ENCODE measurements around the gene NUP35.

Gene NUP35, protein sequence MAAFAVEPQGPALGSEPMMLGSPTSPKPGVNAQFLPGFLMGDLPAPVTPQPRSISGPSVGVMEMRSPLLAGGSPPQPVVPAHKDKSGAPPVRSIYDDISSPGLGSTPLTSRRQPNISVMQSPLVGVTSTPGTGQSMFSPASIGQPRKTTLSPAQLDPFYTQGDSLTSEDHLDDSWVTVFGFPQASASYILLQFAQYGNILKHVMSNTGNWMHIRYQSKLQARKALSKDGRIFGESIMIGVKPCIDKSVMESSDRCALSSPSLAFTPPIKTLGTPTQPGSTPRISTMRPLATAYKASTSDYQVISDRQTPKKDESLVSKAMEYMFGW

DNA sequence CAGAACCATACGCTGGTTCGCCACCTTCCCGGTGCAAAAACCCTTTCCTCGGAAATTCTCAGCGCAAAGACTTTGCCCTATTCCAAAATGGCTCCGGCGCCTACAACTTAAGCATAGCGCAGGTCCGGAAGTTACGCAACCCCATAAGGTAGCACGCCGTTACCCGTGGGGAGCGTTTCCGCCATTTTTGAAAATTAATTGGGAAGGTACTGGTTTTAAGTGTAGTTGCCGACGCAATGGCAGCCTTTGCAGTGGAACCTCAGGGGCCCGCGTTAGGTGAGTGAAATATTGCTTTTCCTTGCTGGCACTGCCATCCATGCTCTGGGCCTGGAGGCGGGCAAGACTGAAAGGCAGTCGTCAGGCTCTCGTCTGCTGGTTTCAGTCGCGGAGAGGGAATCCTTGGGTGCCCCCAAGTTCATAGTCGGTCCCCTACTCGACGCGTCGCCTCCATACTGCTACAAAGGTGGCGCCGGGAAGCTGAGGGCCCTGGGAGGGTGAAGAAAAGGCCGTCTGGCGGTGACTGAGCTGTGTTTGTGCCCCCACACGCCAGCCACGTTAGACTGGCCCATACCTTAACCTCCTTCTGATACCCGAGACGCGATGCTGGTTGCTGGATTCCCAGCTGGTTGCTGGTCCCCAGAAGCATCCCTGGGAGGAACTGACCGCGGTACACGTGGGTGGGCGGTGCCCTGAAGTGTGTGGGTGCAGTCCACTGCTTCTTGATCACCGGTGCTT, at the start of gene NUP35:
Gene NUP35, plus strand, starts transcription at position 222 of the 735 bp plus-strand sequence. Its CDS starts 15 bp downstream, at position 237.
- peak; percentile 80 for DNase-seq (ENCODE audit: low spot score)

DNA sequence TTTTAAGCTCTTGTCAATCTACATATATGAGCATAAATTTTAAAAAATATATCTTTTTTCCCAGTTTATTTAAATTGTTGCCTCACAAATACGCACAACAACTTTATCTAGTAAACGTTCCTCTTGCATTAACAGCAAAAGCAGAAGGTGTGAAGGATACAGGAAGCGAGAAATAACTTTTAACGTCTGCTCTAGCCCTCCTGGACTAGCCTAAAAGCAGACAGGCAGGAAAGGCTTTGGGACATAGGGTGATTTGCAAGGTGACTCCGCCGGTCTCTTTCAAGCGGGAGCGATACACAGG, 46.1 kb upstream of the NUP35 start:
- DNase-seq (ENCODE audit: low spot score), result peak; percentile 34

DNA sequence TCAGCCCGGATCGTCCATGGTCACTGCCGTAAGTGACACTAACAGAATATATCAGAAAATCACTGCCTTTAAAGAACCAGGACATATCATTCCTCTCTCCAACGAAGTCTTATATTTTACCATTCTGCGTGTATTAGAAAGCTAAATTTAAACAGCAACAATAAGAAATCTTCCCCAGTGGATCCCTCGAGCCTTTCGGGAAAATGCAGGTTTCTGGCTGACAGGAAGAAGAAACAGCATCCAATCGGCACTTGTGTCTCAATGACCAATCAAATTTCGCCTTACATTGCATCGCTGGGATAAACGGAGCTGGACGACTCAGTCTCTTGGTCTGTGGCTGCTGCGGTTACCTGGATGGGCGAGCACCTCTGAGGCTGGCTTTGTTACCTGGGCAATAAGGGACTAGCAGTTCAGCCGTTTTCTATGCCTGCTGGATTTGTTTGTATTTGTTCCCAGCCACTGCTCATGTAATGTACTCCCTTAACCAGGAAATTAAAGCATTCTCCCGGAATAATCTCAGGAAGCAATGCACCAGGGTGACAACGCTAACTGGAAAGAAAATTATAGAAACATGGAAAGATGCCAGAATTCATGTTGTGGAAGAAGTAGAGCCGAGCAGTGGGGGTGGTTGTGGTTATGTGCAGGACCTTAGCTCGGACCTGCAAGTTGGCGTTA, 45.6 kb upstream of the NUP35 start, which contains the start of gene DUSP19:
Gene DUSP19, plus strand, starts transcription at position 284 of the 675 bp plus-strand sequence. Its CDS starts 187 bp downstream, at position 471.
- DNase-seq (ENCODE audit: low spot score), result peak; percentile 89

DNA sequence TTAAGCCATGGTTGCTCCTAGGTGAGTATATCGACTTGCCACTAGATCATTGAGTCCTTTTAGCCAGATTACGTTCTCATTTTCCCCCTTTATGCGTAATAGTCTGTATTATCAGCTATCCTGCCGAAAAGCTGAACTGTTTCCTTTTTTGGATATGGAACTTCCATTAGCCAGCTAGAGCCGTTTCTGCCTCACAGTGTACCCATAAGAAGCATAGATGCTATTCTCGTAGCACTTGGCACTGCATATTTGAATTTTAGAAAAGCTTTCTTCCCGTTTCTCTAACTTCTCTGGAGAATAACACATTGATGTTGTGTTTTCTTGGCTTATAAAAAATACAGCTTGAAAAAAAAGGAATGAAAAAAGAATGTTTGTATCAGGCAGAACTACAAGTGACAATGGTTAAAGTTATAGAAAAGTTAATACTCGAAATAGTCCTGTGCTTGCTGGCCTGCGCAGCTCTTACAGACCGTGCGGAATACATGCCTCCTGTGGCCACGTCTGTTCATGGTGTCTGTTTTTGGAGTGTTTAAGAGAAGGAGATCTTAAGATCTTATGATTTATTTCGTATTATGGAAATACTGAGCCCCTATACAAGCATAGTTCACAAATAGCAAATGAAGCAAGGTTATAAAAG, 45.0 kb upstream of the NUP35 start:
- DNase-seq (ENCODE audit: low spot score), result peak; percentile 16

DNA sequence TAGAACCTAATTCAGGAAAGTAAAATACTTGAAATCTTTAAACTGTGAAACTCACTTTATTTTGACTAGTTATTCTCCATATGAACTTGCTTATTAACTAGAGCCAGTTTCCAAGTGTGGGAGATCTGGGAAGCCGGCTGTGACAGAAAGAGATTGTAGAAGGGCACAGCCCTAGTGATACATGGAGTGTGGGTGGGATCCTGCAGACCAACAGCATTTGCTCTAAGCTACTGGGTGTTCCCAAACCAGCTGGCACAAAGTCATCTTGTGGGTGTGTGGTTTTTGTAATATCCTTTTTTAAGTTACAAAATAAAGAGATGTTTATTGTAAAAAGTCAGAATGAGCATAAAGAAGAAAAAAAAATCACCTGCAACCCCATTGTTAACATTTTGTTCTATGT, 42.3 kb upstream of the NUP35 start:
- no peak for DNase-seq (ENCODE audit: low spot score)

DNA sequence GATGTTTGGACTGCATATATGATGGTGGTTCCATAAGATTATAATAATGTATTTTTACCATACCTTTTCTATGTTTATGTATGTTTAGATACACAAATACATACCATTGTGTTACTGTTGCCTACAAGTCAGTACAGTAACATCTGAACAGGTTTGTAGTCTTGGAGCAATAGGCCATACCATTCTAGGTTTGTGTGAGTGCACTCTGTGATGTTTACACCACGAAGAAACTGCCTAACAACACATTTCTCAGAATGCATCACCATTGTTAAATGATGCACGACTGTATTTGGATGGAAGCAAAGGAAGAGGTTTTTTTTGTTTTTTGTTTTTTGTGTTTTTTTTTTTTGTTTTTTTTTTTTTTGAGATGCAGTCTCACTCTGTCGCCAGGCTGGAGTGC, 36.2 kb upstream of the NUP35 start:
- DNase-seq (ENCODE audit: low spot score), result no peak

DNA sequence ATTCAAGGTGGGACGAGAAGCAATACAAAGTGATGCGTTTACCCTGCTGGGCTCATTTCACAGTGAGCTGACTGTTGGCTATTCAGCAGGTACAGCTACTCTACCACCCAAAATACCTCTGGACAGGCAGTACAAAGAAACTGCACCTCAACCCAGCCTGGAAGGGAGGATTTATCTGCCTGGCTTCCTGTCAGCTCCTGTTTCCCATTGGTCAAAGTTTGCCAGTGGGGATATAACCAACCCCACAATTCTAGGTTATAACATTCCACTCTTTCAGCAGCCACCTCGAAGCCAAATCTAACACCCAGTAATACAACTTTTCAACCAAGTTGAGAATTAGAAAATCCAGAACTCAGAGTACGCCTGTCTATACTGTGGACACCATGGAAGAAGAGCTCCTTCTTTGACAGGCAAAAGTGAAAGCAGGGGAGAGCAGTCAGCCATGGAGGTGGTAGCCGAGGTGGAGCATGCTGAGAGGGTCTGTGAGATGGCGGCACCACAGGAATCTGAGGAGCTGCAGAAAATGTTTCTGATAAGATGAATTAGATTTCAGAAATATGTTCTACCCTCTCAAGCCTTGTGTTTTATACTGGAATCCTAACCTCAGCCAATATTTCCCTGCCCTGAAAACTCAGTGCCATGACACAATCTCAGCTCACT, 34.9 kb upstream of the NUP35 start:
- no peak for DNase-seq (ENCODE audit: low spot score)

DNA sequence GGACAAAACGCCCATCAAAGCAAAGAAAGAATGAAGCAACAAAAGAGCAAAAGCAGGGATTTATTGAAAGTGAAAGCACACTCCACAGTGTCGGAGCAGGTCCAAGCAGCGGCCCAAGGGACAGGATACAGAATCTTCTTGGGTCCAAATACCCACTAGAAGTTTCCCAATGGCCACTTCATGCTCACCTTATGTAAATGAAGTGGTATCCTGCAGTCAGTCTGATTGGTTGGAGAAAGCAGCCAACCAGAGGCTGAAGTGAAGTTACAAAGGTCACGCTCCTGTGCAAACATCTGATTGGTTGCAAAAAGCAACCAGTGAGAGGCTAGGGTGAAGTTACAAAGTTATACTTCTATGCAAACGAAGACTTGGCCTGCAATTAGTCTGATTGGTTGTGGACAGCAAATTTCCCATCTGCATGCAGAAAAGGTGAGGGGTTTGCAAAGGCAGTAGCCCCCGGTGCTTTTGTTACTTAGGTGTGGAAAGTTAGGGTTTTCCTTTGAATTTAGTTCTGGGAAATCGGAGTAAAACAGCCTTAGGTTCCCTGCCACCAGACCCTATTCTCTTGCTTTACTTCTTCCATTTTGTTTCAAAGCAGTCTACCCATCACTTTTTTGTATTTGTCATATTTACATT, 32.8 kb upstream of the NUP35 start:
- DNase-seq (ENCODE audit: low spot score), result no peak

DNA sequence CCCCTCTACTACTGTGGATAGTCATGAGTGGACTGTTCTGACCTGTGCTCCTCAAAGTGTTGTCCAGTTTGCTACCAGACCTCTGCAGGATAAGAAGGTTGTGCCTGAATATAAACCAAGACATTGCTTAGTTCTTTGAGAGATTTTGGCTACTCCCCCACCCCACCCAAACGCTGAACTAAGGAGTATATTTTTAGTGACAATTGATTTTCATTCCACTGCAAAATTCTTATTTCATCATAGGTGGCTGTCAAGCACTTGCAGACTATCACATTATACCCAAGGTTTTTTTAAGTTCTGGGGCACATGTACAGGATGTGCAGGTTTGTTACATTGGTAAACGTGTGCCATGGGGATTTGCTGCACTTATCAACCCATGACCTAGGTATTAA, 32.3 kb upstream of the NUP35 start:
- no peak for DNase-seq (ENCODE audit: low spot score)

DNA sequence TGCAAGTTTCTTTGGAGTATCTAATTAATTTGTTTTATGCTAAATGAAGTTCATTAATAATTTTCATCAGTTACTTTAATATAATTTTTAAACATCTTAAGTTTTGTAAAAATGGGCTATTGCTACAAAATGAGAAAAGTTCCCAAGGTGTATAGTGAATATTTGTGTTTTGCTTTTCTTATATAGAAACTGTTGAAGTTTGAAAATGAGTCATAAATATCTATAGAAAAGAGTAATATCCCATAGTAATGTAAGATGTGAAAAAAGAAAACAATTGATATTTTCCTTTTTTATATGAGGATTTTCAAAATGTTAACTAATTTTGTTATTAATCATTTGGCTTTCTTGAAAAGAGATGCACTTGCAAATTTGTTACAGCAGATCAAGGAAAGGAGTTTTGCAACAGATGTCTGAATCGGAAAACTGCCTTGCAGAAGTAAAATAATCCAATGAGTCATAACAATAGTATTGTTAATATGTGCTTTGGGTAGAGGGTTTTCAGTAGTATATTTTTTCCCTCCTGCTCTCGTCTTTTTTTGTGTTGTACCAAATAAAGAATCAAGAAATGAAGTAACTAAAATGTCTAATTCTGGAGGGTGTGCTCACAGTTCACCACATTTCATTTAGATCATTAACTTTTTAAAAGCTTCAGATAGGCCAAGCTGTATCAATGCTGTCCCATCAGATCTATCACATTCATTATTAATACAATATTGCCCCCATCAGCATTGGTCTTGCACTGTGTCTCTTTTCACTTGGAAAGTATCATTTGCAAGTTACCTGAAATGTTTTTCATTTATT, 30.2 kb upstream of the NUP35 start:
- DNase-seq (ENCODE audit: low spot score), result no peak

DNA sequence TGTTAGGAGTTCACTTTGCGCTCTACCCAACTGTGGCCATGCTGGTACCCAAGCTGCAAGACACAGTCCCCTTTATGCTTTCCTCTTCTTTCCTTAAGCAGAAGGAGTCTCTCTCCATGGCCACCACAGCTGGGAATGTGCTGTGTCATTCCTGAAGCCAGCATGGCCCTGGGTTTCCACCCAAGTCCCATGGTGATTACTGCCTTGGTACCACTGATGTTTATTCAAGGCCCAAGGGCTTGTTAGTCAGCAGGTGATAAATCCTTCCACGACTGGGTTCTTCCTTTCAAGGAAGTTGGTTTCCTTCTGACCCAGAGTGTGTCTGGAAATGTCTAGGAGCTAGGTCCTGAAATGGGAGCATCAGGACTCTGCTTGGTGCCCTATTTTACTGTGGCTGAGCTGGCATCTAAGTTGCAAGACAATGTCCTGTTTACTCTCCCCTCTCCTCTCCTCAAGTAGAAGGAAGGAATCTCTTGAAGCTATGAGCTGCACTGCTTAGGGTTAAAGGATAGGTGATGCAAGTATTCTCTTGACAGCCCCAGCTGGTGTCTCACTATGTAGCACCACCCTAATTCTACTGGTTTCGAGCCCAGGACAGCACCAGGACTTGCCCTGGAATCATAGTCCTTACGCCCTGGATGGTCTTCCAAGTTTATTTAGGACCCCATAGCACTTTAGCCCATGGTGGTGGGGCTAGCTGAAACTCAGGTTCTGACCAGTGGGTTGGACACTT, 18.7 kb upstream of the NUP35 start:
- DNase-seq (ENCODE audit: low spot score), result no peak

DNA sequence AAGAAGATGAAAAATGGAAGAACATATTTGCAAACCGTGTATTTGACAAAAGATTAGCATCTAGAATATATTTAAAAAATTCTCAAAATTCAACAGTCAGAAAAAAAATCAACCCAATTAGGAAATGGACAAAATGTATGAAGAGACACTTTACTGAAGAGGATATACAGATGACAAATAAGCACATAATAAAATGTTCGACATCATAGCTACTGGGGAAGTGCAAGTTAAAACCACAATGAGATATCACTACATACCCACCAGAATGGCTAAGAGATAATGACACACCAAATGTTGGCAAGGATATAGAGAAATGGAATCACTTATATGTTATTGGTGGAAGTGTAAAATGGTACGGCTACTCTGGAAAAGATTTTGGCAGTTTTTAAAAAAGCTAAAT, 11.7 kb upstream of the NUP35 start:
- no peak for DNase-seq (ENCODE audit: low spot score)

DNA sequence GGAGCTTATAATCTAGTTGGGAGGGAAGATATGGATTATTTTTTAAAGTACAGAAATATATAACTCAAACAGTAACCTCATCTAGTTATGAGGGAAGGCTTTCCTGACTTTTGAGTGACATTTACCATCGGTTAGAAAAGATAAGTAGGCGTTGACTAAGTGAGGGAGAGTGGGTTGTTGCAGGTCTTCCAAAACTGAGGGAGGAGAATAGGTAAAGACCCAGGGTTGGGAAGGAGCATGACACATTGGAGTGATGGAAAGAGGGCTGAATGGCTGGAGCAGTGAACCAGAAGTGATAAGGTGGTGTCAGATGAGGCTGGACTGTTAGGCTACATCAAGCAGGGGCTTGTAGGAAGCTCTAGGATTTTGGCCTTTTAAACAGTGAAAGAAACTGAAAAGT, 10.6 kb upstream of the NUP35 start:
- no peak for DNase-seq (ENCODE audit: low spot score)

DNA sequence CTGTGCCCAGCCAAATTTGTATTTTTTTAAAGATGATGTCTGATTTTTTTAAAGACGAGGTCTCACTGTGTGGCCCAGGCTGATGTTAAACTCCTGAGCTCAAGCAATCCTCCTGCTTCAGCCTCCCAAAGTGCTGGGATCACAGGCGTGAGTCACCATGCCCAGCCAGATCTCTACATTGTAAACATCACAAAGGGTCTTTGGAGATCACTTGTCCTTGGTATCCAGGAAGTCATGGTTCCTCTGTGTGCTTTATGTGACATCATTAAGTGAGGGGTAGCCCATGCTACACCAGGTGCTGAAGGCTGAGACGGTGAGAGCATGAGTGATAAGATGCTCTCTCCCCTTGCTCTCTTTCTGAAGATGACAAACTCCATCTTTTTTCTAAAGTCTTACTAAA, 7.0 kb upstream of the NUP35 start:
- no peak for DNase-seq (ENCODE audit: low spot score)

DNA sequence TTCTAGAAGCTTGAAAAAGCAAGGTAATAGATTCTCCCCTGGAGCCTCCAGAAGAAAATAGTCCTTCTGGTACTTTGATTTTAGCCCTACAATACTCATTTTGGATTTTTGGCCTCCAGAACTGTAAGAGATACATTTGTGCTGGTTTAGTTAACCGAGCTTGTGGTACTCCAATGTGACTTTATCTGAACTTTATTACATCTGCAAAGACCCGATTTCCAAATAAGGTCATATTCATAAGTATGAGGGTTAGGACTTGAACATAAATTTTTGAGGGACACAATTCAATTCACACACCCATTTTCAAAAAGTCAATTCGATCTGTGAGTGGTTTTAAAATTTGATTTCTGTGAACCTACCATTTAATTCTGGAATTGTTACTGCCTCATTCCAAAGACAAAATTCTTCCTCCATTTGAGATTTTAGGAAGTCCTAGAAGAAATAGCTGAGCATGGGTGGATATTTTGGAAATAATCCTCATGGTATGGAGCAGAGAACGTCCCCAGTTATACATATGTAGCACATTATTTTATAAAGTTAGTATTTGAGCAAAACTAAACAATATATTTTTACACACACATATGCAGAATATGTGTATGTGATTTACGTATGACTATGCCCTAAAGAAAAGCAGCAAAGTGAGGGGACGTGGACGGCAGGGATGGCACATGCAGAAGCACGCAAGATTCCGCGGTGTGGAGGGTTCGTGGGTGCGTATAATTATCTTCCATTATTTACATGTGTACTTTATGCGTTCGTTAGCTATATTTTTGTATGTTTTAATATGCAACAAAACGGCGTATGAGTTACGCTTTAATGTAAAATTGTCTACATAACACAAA, 905 bp upstream of the NUP35 start:
- DNase-seq (ENCODE audit: low spot score), result no peak

DNA sequence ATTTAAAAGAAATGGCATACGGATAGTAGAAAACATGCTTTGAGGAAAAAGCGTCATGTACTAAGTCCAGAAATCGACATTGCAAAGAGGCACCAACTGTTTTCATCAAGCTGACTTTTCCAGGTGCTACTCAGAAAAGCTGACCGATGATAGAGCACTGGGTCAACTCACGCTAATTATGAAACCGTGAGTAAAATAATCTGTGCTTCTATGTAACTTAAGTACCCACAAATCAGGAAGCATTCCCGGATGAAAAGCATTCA, 353 bp upstream of the NUP35 start:
- DNase-seq (ENCODE audit: low spot score), result peak; percentile 23

DNA sequence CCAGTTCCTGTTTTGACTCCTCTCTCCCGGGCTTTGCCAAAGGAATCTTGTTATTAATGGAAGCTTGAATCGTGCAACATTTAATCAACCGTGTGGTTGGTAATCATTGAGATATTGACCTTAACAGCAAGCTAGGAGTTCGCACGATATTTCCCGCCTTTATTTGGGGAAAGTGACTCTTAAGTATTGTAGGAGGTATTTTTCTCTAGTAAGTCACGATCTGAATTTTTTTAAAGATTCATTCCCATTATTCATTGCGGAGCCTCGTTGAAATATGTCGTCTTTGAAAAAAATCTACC, 663 bp downstream of the NUP35 start:
- no peak for DNase-seq (ENCODE audit: low spot score)

DNA sequence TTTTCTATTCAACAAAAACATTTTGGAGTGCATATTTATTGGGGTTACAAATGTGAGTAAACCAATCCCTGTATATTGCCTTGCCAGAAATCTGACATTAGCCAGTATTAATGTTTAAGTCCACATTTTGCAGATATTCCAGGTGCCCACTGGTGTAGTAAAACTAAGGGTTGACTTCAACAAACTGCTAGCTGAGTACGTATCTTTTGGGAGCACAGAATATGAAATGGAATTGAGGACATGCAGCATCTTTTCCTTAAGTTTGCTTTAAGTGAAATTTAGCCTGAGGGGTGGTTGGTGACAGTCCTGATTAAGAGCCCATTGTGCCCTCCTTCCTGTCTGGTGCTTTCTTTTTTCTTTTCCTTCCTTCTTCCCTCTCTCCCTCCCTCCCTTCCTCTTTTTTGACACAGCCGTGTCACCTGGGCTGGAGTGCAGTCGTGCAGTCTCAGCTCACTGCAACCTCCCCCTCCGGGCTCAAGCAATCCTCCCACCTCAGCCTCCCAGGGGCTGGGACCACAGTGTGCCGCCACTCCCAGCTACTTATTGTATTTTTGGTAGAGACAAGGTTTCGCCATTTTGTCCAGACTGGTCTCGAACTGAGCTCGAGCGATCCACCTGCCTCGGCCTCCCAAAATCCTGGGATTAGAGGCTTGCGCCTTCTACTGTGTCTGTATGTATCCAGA, 1.6 kb downstream of the NUP35 start:
- no peak for DNase-seq (ENCODE audit: low spot score)

DNA sequence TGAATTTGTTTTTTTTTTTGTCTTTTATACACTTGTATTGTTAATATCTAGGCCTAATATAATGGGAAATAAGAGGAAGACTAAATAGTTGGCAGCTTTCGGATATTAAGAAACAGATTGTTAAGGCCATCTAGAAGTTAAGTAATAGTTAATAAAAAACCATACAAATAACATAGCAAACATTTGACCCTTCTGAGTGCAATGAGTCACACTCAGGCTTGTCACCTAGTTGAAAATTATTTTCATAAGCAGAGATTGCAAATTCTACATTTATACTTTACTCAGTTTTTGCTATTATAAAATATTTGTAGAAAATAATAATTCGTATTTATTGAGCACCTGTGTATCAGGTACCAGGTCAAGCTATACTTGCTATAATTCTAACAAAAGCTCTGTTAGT, 2.4 kb downstream of the NUP35 start:
- no peak for DNase-seq (ENCODE audit: low spot score)

Data from germinal center (tissue), 1 donor.